T-helper 9 cell (primary cell): ENCODE data around the gene CABP4.

ENCODE experiments used
- DNase-seq: peaks from one replicate; pipeline ENCODE4 v3.0.0-alpha.2; 2020

Gene CABP4

GRCh38 chr11:67436459-67437081 is 18.6 kb upstream of the CABP4 start:
- peak; percentile 45 for DNase-seq

GRCh38 chr11:67437082-67437808 is 17.9 kb upstream of the CABP4 start, which contains the start of gene PTPRCAP:
TSS of gene PTPRCAP (minus strand) at chr11:67437682. CDS start at chr11:67437619, 63 bp downstream.
- peak; percentile 77 for DNase-seq

- DNase-seq, result no peak
These were observed 17.4 kb upstream of the CABP4 start for GRCh38 chr11:67437809-67438157.

- DNase-seq, result peak; percentile 69
These were observed 16.8 kb upstream of the CABP4 start for GRCh38 chr11:67438158-67438902.

GRCh38 chr11:67439321-67440228 is 15.6 kb upstream of the CABP4 start:
- DNase-seq, result no peak

GRCh38 chr11:67440229-67441097 is 14.7 kb upstream of the CABP4 start:
- no peak for DNase-seq

GRCh38 chr11:67441098-67441563 is 14.0 kb upstream of the CABP4 start:
- no peak for DNase-seq

- DNase-seq, result no peak
These were observed 13.3 kb upstream of the CABP4 start for GRCh38 chr11:67441731-67442351.

- DNase-seq, result no peak
These were observed 12.4 kb upstream of the CABP4 start for GRCh38 chr11:67442504-67443404.

GRCh38 chr11:67445515-67445914 is 9.6 kb upstream of the CABP4 start:
- DNase-seq, result no peak

- DNase-seq, result no peak
These were observed 6.9 kb upstream of the CABP4 start for GRCh38 chr11:67448220-67448609.

- no peak for DNase-seq
These were observed 5.9 kb upstream of the CABP4 start for GRCh38 chr11:67449116-67449844.

- no peak for DNase-seq
These were observed 4.1 kb upstream of the CABP4 start for GRCh38 chr11:67450796-67451657.

- DNase-seq, result no peak
These were observed 3.5 kb upstream of the CABP4 start for GRCh38 chr11:67451658-67451976.

GRCh38 chr11:67452141-67452952 is 2.8 kb upstream of the CABP4 start, which contains the start of gene GPR152:
TSS of gene GPR152 (minus strand) at chr11:67452729. CDS start at chr11:67452724, 5 bp downstream.
- DNase-seq, result no peak

GRCh38 chr11:67453816-67454732 is 1.1 kb upstream of the CABP4 start:
- no peak for DNase-seq
